HG03139 (cell line): ENCODE measurements around the gene DSCAM.
"Not testable (repeated sequence)": the region's sequence is repeated elsewhere in the genome, so short reads cannot be mapped to it uniquely, and the experiment has no call there.

ENCODE experiments used
- ATAC-seq: cut with Tn5 transposase; IDR thresholded peaks from one replicate; pipeline ENCODE4 v1.9.1; 2021; ENCODE audit not compliant: unreplicated experiment

Gene DSCAM

DNA sequence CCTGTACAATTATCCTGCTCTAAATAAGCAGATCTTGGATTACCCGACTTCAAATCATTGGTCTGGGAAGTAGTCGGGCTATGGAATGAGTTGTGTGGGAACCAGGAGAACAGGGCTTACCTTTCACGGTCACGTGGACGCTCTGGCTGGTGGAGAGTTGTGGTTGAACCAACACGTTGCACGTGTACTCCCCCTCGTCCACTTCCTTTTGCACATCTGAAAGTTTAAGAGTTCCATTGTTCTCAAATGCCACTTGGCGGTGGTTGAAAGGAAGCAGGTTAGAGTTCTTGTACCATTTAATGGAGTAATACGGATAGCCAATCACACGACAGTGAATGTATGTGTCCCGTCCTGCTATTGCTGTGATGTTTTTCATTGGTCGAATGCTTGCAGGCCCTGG, 509.0 kb downstream of the DSCAM start:
- no peak for ATAC-seq

DNA sequence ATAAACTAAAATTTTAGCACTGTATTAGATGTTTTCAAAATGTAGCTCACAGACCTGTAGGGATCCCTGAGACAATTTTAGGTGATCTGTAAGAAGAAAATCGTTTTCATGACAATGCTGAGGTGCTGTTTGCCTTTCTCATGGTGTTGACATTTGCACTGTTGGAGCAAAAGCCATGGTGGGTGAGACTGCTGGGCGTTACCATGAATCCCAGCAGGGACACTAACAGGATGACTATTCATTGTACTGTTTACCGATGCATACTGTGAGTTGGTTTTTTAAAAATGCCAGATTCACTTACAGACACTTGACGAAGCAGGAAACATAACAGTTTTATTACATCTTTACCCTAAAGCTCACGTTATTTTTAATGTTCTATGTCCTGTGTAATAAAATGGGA, 511.3 kb downstream of the DSCAM start:
- no peak for ATAC-seq

DNA sequence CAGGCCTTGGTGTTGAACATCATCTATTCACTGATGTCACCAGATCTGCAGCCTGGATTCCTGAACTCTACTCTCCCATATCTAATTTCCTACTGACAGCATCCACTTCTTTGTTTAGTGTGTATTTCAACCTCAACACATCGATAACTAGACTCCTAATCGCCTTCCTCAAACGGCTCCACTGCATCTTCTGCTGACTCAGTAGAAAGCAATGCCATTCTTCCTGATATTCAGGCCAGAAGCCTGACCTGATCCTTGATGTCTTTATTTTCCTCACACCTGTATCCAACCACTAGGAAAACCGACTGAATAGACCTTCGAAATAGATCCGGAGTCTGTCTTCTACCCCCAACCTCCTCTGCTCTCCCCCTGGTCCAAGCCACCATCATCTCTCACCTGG, 512.8 kb downstream of the DSCAM start:
- ATAC-seq = no peak

DNA sequence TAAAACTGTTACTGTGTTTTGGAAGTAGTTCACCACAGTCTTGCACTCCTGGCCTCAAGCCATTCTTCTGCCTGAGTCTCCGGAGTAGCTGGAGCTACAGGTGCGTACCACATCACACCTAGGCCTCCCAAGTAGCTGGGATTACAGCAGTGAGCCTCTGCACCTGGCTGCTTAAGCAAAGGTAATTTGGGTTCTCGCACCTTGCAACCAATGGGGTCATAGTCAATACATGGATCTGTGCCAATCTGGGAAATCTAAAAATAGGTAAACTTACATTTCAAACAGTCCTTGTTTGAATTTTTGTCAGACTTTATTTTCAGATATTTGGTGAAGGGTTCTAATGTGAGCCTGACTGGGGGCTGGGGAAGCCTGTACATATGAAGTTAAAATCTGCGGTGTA, 513.2 kb downstream of the DSCAM start:
- ATAC-seq = no peak

DNA sequence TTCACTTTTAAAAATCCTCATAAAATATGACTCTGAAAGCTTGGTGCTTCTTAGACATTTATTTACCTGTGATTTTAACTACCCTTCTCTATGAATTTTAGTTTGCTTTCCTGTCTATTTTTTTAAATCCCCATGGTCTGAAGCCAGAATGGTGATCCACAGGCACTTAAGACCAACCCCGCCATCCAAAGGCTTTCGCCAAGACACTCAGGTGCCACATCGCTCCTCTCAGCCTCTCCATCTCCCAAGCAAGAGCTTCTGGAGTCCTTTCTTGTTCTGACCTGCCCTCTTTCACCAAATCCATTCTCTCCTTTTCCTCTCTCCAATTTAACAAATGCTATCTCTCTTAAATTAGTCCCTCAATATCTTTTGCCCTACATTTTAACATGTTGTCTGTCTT, 515.2 kb downstream of the DSCAM start:
- no peak for ATAC-seq

DNA sequence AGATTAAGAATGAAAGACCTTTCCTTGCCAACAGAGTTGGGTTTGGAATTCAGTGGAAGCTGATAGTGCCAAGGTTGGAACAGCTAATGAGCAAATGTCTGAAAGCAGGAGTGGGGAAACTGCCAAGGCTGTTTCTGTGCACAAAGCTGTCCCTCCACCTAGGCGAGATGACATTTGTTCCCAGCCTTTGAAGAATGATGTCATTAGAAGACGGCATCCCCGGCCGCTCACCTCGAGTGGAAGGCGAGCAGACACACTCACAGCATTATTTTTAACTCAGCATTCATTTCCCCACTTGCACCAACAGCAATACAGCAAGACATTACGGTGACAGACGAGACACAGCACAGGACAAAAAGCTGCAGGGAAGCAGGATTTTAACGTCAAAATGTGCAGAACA, 515.8 kb downstream of the DSCAM start:
- no peak for ATAC-seq

DNA sequence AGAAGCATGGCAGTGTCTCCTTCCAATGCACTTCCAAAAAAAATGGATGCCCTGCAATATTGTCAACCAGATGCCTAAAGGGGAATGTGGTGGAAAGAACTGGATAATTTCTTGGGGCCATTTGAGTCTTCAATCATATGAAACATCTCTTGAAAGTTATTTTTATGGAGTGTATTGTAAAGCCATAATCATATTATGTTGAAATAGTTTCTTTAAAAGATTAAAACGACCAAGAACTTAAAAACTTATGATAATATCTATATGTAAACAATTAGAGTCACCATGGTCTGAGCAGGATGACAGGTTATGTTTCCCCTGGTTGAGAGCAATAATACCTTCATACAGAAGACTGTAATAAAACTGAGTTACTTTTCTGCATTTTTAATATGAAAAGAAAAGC, 522.6 kb downstream of the DSCAM start:
- no peak for ATAC-seq

DNA sequence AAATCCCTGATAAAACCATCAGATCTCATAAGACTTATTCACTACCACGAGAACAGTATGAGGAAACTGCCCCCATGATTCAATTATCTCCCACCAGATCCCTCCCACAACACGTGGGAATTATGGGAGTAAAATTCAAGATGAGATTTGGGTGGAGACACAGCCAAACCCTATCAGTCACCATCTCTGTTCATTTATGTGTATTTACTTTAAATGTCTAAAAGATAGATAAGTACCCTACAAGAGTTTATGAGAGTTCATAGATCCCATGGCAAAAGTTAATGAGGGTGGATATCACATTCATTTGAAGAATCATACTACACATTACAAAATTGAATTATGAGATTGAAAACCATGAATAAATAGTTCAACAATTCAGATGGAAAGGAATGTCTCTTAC, 526.2 kb downstream of the DSCAM start:
- ATAC-seq = not testable (repeated sequence)

DNA sequence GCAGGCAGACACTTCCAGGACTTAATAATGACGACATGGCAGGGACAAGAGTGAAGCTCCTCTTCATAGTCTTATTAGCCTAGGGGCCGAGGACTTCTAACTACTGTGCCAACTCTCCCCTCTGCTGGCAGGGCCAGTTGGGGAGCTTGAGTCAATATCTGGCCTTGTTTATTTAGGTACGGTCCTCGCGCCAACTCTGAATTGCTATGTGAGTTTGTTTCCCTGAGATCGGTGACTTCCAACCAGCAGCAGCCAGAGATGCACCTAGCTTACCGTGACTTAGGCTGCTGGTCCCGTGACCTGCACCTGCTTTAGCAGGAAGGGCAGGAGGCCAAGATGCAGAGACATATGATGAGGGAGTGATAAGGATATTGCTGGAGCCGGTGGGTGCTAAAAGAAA, 528.6 kb downstream of the DSCAM start:
- no peak for ATAC-seq

DNA sequence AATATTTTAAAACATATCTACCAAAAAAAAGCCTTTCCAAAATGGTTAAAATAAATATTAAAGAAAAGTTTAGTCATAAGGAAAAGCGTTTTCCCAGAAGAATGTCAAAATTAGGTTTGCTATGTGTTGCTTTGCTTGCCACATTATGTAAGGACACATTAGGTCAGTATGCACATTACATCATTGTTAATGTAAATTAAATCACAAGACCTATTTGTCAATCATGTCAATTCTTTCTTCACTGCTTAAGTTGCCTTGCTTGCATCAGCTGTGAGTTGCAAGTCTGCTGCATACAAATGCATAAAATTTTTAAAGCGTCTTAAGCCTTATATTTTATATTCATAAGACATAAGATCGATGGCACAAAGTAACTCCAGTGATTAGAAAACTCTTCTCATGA, 530.9 kb downstream of the DSCAM start:
- ATAC-seq = no peak

DNA sequence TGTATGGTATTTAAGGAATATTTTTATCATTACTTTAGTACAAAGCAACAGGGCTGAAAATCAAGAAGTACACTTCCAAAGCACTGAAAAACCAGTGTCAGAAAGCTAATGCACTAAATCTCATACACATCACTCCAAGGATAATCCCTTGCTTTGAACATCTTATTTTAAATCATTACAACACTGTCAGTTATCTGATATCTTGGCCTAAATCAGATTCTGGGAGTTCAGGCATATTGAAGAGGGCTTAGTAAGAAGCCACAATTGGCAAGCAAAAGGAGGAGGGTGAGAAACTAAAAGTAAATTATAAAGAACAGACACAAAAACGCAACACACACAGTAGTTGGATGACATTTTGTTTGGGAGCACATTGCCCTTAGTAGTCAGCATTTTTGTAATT, 531.3 kb downstream of the DSCAM start:
- ATAC-seq = no peak

DNA sequence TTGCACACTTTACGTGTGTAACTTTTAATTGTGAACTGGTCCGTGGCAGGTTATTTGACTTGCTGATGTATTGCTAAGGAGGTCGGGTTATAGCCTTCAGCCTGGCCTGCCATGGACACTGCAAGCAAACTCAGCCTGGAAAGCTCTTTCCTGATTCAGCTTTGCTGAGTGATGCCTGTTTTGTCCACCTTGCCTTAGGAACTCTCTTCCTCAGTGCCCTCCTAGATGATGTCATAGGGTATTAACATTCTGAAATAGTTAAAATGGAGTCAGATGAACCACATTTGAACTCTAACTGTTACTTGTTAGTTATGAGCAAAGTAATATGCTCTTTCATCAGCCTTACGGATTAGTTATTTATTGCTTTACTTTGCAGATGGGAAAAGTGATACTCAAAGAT, 533.7 kb downstream of the DSCAM start:
- ATAC-seq = no peak

DNA sequence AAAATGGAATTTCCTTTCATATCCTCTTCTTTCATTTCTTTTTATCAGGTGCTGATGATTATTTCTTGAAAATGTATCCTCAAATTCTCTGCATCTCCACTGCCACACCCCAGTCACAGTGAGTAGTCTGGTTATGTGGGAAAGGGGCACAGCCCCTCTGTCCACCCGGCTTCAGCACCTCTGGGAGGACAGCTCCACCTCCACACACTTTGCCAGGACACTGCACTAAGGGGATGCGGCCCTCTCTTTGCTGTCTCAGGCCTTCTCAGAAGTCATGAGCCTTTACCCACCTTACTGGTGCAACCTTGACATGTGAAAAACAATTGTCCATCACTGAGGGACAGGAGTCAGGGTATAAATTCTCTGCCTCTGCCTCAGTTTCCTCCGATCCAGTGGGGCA, 546.7 kb downstream of the DSCAM start:
- no peak for ATAC-seq

DNA sequence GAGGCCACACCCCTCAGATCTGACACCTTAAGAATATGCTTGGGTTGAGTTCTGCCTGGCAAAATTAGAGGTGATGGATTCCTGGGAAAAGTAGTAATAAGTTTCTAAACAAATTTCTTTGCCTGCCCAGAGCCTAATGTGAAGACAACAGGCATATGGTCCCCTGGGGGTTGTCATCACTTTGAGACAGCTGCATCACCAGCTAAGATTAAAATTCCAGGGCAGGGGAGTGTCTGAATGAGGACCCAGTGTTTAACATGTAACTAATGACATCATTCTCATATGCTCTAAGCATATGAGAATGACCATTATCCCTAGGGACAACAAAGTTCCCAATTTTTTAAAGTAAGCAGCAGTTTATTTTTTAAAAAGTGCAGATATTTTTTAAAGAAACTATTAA, 547.5 kb downstream of the DSCAM start:
- no peak for ATAC-seq

DNA sequence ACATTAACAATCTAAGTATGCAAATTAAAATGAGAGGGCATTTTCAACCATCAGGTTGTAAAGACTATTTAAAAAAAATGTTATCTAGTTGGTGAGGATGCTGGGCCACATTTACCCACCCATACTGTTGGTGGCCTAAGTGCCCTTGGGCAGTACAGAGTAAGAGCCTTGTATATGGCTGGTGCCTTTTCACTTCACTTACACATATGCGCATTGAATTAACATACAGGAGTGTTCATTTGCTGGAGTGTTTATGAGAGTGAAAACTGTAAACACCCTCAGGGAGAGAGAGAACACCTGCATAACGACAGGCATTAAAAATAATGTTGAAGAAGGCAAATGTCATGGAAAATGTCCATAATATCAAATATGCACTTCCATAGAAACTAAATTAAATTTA, 552.6 kb downstream of the DSCAM start:
- ATAC-seq = no peak

DNA sequence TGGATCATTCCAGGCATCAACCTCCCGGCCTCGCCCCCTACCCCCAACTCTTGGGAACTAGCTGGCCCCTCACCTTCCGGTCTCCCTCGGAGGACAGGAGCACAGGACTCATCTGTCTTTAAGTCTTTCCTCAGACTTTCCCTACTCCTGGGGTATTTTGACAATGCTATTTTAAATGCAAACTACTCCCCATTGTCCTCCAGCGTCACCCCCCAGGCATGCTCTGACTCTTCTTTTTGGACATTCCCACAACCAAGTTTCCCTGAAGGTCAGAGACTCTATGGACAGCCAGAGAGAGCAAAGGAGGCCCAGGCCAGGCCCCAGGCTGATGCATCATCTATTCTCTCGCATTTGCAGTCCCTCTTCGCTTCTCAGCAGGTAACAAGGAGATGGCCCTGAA, 555.4 kb downstream of the DSCAM start:
- ATAC-seq = no peak

DNA sequence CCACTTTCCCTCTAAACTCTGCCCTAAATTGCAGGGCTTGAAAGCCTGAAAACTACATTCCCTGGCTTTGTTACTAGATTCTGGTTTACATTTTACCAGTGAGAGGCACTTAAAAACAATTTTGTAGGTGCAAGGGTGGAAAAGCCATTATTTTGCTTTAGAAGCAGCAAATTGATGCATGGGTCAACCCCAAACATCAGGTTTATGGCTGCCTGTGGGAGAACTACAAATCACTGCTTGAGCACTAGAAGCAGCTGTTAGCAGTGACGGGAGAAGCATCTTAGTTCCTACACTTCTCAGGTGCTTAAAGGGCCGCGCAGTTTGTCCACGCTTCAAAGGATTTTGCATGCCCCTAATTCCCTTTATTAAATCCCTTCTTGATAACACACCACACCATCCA, 562.5 kb downstream of the DSCAM start:
- ATAC-seq = no peak

DNA sequence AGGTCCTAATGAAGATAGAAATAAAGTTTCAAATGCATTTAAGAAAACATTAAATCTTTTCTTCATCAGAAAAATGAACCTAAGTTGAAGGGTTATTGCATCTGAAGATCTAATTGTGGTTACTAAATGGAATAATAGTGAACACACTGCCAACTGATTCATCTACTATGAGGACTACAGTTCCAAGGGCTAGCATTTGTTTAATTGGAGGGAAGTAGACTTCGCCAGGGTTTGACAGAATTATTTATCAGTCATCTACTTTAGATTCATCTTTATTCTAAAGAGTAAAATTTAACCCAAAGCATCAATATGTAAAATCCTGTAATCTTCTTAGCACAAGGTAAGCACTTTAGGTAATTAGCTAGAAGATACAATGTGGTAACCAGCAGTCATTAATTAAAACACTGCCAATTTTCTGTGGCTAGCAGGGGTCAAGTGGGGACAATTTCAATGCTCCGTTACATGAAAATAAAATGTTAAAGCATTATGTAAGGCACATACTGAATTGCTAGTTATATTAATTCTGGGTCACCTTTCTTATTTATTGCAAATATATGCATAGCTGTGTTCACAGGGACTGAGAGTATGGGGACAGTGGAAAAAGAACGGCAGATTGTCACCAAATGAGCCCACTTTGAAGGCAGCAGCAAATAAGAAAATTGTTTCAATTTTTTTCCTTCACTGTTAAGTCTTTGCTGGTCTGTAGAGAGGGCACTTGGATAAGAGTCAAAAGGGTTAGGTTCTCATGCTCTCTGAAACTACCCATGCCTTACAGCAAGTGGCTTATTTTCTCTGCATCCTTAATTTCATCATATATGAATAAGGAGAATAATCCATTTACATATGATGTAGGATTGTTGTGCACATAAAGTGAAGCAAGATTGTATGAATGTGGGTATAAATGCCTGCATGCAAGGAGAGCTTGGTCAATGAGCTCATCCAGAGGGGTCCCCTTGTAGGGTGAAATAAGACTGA, 563.8 kb downstream of the DSCAM start:
- ATAC-seq = no peak

DNA sequence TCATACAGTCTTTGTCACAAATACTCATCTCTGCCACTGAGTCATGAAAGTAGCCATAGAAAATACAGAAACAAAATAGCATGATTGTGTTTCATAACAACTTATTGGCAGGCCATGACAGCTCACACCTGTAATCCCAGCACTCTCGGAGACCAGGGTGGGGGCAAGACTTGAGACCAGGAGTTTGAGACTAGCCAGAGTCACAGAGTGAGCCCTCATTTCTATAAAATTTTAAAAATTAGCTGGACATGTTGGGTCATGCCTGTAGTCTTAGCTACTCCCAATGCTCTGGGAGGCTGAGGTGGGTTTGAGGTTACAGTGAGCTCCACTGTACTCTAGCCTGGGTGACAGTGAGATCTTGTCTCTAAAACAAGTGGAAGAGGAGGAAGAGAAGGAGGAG, 568.6 kb downstream of the DSCAM start:
- no peak for ATAC-seq

DNA sequence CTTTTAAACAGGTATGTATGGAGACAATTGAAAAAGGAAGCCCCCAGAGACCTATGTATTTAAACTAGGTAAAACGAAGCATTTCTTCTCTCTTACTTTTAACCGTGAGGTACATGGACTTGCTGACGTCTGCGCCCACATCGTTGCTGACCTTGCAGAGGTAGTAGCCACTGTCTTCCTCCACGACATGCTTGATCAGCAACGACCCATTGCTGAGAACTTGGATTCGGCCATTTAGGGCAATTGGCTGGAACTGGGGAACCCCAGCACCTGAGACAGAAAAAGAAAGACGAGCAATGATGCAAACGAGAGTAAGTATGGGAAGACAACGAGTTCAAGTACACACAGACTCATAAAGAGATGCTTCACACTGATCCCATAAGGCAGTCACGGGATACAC, 571.0 kb downstream of the DSCAM start:
- no peak for ATAC-seq

DNA sequence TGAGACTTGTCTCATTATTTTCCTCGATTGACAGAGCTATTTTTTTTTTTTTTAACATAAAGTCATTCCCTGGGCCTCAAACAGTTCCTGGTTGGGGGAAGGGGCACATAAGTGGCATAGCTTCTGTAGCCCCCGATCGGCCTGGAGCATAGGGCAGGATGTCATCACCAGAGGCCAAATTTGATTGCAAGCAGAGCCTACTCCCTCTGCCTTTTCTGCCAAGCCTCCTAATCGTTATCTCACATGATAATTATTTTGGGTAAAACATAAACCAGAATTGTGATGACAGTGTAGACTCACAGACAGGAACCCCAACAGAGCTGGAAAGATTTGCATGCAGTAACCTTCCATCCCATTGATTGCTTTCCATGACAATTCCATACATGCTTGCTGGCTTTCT, 574.9 kb downstream of the DSCAM start:
- no peak for ATAC-seq

DNA sequence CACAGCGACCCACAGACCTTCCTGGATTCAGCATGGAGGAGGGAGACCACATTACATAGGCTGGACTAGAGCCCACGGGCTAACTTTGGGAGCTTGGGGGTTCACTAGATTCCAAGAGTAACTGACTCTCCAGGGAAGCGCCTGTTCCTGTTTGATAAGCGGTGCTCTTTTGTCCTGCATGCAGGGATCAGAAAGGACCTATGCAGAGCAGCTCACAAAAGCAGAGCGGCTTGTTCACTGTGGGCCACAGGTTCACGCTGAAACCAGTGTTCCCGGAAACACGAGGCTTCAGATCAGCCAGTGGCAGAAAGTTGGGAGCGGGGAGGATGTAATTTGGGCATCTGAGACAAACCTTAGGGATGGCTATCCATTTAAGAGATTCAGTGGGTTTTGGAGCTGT, 575.8 kb downstream of the DSCAM start:
- ATAC-seq = no peak

DNA sequence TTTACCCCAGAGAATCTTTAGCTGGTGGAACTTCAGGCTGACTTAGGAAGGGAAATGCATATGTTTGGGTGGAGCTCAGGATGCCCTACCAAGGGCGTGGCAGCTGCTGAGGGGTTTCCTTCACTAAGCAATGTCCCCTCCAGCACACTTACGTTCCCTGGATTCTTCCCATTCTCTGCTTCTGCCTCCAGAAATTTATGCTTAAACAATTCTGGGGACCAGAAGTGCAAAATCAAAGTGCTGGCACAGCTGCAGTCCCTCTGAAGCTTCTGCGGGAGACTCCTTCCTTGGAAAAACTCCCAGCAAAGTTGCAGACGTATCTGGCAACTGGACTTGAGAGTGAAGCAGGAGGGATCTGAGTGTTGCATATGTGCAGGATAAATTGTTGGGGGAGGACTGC, 576.9 kb downstream of the DSCAM start:
- no peak for ATAC-seq
